ENCODE data around the gene ZSCAN18. TPM values are rescaled to one million over a fixed set of nuclear protein-coding genes. Genes with fewer than 3 reads are reported as not detected.

The ZSCAN18 gene, protein sequence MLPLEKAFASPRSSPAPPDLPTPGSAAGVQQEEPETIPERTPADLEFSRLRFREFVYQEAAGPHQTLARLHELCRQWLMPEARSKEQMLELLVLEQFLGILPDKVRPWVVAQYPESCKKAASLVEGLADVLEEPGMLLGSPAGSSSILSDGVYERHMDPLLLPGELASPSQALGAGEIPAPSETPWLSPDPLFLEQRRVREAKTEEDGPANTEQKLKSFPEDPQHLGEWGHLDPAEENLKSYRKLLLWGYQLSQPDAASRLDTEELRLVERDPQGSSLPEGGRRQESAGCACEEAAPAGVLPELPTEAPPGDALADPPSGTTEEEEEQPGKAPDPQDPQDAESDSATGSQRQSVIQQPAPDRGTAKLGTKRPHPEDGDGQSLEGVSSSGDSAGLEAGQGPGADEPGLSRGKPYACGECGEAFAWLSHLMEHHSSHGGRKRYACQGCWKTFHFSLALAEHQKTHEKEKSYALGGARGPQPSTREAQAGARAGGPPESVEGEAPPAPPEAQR
- 1.3 to 3.6 TPM (median 2.2 TPM) in 5 replicates for total RNA-seq (2022; extraction: Qiagen RNA extraction)

GRCh38 chr19:58097781-58098681, at the start of gene ZSCAN18:
Gene ZSCAN18 (minus strand): TSS chr19:58098231. CDS start chr19:58090267, 7,964 bp downstream.

DNA sequence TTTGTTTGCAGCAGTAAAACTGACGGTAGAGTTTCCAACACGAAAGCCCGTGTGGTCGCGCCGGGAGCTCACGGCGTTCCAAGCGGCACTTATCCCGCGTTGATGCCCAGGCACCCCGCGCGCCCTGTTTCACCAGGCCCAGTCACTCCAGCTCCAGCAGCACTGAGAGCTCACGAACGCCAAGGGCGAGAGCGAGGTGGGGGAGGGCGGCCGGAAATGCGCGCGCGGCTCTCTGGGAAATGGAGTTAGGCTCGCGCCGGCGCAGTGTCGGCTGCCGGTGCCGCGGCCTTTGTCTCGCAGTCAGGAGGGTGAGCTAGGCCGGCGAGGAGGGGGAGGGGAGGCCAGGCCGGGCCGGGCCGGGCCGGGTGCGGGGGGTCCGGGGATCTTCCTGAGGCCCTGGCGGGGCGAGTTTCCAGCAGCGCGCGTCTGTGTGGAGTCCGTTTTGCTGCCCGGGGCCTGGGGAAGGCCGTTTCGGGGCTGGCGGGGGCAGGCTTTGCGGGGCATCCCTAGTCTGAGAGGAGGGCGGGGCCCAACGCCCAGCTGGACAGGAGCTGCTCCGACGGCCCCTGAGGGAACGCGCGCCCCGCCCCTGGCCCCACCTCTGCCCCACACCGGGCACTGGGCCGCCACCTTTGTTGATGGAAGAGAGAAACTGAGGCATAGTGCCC, 38.9 kb downstream of the ZSCAN18 start, which contains the start of gene ZNF135:
TSS of gene ZNF135 (plus strand) at position 280 of the 668 bp plus-strand sequence. CDS start 721 bp downstream, outside the sequence.

Other genes starting within 250 kb of the ZSCAN18 start
- gene ZNF587, start 248.4 kb downstream of the ZSCAN18 start, total RNA-seq (2022; extraction: Qiagen RNA extraction) = 4.2 to 8.9 TPM (median 7.5 TPM) in 5 replicates
- gene ZNF814, start 209.2 kb downstream of the ZSCAN18 start, total RNA-seq (2022; extraction: Qiagen RNA extraction) = 1.3 to 2.5 TPM (median 1.9 TPM) in 5 replicates
- 3.1 to 6.2 TPM (median 4.6 TPM) in 5 replicates for gene ZNF417, start 181.6 kb downstream of the ZSCAN18 start, total RNA-seq (2022; extraction: Qiagen RNA extraction)
- gene ZNF418, start 162.8 kb downstream of the ZSCAN18 start, total RNA-seq (2022; extraction: Qiagen RNA extraction) = 1.1 to 1.6 TPM (median 1.2 TPM) in 5 replicates
- 0.99 to 1.4 TPM (median 1.3 TPM) in 5 replicates for gene ZNF256, start 150.5 kb downstream of the ZSCAN18 start, total RNA-seq (2022; extraction: Qiagen RNA extraction)
- not detected in 5 replicates for gene C19orf18, start 123.7 kb downstream of the ZSCAN18 start, total RNA-seq (2022; extraction: Qiagen RNA extraction)
- gene ZNF606, start 95.4 kb downstream of the ZSCAN18 start, total RNA-seq (2022; extraction: Qiagen RNA extraction) = 1.3 to 3.8 TPM (median 2.3 TPM) in 5 replicates
- not detected in 5 replicates for gene ZSCAN1, start 64.2 kb downstream of the ZSCAN18 start, total RNA-seq (2022; extraction: Qiagen RNA extraction)
- not detected in 5 replicates for gene ZNF135, start 38.9 kb downstream of the ZSCAN18 start, total RNA-seq (2022; extraction: Qiagen RNA extraction)
- 2.7 to 3.5 TPM (median 3.2 TPM) in 5 replicates for gene ZNF329, start 52.6 kb upstream of the ZSCAN18 start, total RNA-seq (2022; extraction: Qiagen RNA extraction)
- gene ZNF274, start 84.8 kb upstream of the ZSCAN18 start, total RNA-seq (2022; extraction: Qiagen RNA extraction) = 12.1 to 13.7 TPM (median 13.0 TPM) in 5 replicates
- gene ZNF544, start 130.7 kb upstream of the ZSCAN18 start, total RNA-seq (2022; extraction: Qiagen RNA extraction) = 11.2 to 18.7 TPM (median 17.9 TPM) in 5 replicates
- gene ZNF8, start 180.7 kb upstream of the ZSCAN18 start, total RNA-seq (2022; extraction: Qiagen RNA extraction) = 1.2 to 1.5 TPM (median 1.3 TPM) in 5 replicates
- 89.6 to 105 TPM (median 92.7 TPM) in 5 replicates for gene ERVK3-1, start 207.1 kb upstream of the ZSCAN18 start, total RNA-seq (2022; extraction: Qiagen RNA extraction)
- 2.5 to 3.2 TPM (median 2.9 TPM) in 5 replicates for gene ZSCAN22, start 228.8 kb upstream of the ZSCAN18 start, total RNA-seq (2022; extraction: Qiagen RNA extraction)

Measured in A549 treated with dexamethasone at 1 μM for 4 hours (cell line).